Activated T-cell treated with anti-CD3 and anti-CD28 coated beads for 4 hours (primary cell): ENCODE measurements around the gene NHERF1.

Experiments
- DNase-seq: peaks from one replicate; pipeline ENCODE4 v3.0.0-alpha.2; 2020

The NHERF1 gene

GRCh38 chr17:74769856-74770497 lies 21.5 kb downstream of the NHERF1 start:
- DNase-seq: no peak

GRCh38 chr17:74770498-74771318 lies 22.3 kb downstream of the NHERF1 start:
- DNase-seq: peak; percentile 60

DNA sequence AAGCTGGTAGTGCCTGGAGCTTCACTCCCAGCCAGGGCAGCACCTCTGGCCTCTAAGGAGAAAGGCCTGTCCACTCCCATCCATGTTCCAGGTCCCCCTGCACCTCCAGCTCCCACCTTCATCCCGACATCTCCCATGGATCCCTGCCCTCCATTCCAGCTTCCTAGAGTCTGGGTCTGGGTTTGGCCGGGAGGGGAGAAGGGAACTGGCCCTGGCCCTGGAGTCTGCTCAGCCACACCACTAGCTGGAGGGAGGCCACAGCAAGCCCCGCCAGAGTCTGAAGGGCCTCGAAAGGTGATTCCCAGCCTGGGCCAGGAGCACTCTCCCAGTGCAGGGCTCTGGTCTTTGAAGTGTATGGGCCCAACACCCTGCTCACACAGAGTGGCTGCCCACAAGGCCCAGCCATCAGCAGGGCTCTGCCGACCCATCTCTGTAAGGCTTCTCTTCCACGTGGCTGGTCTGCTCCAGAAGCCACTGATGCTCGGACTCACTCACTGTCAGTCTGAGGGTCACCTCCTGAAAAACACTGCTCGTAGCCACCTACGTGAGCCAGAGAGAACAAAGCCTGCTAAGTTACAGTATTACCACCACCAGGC lies 23.0 kb downstream of the NHERF1 start:
- DNase-seq: no peak

- DNase-seq: no peak
Observed at GRCh38 chr17:74772053-74772452, 23.6 kb downstream of the NHERF1 start.

DNA sequence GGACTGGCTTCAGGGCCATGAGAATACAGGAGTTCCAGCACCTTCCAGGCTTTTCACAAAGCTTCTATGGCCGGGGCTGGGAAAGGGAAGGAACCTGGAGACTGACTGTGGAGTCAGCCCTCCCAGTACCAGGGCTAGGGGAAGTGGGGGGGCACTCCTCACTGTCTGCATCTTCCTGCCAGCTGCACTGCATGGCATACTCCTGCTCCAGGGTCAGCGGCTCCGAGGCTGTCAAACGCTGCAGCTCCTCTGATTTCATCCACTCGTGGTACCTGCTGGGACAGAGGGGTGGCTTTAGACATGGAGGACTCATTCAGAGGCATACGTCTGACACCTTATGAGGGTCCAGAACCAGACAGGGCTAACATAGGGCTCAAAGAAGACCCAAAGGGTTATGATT lies 25.0 kb downstream of the NHERF1 start:
- no peak for DNase-seq

DNA sequence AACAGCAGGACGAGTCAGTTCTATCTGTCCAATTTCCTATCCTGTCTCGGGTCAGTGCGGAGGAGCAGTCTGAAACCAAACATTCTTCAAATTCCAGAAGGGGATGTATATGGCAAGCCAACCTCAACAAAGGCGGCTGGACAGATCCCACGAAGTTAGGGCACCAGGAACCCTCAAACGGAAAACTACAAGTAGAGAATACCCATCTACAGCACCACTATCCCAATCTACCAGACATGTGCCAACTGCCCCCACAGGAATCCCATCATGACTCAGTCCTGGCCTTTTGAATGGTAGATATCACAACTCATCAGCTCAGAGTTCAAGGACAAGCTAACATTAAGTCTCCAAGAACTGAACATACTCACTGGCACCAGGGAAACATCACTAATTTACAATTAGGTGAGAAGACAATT lies 25.5 kb downstream of the NHERF1 start:
- no peak for DNase-seq

- no peak for DNase-seq
Observed at GRCh38 chr17:74775409-74776043, 27.1 kb downstream of the NHERF1 start.

DNA sequence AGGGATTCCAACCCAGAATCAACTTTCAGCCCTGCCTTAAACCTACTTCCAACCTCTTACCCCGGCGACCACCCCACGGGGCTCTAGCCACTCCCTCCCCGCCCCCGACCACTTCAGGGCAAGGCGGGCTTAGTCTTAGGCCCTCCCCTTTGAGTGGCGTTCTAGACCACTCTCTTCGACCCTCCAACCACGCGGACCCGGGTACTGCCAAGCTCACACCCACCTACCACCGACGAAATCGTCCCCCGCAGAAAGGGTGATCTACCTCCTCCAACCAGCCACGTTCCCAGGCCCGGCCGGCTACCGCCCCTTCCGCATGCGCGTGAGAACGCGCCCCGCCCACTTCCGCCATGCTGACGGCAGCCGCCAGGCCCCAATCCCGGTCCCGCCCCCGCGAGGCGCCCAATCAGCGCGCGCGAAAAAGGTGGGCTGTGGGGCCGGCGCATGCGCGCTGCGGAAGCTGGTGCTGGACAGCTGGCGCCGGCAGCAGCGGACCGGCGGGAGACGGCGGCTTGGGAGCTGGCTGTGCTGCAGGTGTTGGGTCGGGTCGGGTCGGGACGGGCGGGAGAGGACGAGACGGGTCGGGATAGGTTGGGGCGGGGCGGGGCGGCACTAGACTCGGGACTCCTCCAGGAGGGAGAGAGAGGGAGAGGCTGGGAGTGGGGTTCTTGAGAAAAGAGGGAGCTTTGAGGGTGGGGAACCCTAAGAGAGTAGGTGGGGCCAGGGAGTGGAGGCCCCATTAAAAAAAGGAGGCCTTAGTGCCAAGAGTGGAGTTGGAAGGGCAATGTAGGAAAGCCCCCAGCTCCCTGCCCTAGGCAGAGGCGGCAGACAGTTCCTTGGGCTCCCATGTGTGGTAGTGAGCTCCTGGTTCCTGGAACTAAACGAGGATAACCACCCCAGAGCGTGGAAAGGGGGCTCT lies 27.9 kb downstream of the NHERF1 start, which contains the start of gene NAT9:
NAT9 (minus strand) TSS at position 302 of the 919 bp plus-strand sequence. CDS start 647 bp downstream, outside the sequence.
- DNase-seq: peak; percentile 99

DNA sequence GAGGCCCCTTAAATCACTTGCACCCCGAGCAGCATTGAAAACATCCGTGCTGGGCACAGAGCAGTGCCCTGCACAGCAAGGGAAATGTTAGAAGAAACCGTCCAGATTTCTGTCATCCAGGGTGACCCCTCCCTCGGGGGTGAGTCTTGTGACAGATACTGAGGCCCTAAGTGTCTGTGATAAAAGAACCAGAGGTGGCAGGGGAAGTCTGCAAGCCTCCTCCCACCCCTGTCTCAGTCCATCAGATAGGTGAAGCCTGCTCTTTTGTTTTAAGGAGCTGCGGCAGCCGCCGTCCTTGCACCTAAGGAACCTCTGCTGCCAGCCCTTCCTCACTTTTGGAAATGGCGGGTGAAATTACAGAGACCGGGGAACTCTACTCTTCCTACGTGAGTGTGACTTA lies 28.6 kb downstream of the NHERF1 start:
- DNase-seq: no peak

DNA sequence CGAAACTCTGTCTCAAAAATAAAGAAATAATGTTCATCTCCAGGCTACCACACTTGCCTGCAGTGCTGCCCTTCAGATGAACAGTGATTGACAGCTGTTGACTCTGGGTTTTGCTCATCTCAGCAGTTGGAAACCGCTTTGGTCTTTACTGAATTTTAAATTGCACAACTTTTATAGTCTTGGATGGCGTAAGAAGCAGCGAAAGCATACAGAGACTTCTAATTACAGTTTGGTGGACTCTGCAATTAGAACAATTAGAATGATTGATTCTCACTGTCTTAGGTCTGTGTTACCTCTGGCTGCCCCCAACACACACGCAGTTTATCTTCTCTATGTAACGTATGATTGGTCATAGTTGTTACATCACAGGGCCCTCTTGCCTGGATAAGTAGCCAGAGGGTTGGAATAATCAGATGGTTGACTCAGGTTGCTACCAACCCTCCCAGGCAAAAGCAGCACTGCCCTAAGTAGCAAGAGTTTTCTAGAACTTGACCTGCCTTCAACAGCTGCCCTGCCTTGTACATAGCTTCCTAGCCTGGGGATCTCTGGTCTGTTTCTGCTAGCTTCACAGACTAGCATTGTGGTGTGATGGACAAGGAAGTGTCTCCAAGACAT lies 29.6 kb downstream of the NHERF1 start:
- no peak for DNase-seq

DNA sequence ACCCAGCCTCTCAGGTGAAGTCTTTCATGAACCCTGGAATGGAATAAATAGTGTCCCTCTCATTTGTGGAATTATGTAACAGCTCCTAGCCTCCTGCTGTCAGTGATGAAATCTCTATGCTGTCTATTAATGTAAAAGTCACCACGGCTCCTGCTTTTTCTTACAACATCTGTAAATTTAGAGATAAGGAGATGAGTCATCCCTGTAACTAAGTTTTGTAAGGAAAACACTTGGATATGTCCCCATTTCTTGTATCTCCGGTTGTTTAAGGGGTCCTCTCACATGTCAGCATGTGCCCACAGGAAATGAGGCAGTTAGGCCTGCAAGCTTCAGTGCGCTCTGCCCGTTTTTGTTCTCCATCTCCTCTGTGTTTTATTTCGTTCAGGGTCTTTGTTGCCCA lies 30.5 kb downstream of the NHERF1 start:
- DNase-seq: no peak

DNA sequence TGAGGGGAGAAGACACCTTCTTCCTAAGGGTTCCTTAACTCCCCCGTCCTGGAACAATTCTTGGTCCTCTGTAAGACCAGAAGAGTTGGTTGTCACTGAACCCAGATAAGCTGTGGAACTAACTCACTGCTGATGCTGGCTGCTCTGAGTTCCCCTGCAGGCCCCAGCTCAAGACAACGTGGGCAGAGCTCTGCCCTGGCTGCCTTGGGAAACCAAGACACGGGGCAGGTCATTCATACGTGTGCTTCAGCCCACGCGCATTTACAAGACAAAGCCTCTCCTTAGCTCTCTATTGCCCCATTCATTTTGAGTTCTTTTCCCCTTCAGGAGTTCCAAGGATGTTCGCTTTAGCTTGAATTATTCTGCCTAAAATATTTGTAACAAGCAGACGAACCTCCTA lies 31.1 kb downstream of the NHERF1 start:
- DNase-seq: no peak

DNA sequence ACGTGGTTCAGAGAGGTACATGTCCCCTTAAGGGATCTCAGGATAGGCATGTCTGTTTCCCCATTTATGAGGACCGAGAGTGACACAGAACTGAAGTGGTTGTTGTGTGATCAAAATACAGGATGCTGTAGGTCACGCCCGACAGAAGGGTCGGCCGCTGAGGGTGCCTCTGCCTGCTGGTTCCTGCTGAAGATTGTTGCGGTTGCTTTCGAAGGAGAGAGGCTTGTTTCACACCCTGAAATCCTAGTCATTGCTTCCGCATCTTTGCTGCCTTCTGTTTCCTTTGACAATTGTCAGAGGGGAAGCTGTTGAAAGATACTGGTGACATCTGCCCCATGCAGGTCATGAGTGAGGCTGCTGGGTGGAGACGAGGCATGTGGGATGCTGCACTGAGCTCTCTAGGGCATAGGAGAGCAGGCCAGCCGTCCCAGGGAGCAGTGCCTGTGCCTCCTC lies 31.5 kb downstream of the NHERF1 start:
- no peak for DNase-seq

DNA sequence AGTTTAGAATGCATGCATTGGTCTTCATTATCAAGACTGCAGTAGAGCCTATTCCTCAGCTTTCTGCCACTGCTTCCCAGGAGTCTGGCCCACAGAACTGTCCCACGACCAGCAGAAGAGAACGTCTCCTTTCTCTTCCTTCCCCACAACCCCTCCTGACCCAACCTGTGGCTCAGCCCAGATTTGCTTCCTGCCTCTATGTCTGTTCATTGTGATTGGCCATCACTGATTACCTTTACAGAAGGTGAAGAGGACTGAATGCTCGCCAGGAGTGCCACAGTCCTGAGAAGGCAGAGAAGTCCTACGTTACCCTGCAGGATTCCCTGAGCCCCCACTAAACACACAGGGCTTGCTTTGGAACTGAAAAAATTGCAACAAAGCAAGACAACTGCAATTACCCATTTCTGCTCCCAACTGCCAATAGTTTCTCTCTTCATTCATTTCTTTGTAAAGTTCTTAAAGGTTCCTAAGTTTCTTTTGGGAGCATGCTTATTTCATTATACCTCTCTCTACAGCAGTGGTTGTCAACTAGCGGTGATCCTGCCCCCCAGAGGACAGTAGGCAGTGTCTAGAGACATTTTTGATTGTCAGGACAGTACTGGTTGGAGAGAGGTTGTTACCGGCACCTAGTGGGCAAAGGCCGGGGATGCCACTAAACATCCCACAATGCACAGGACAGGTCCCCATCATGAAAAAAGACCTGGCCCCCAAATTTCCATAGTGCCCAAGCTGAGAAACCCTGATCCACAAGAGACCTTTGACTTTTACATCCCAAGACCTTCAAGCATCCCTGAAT lies 32.2 kb downstream of the NHERF1 start:
- no peak for DNase-seq

DNA sequence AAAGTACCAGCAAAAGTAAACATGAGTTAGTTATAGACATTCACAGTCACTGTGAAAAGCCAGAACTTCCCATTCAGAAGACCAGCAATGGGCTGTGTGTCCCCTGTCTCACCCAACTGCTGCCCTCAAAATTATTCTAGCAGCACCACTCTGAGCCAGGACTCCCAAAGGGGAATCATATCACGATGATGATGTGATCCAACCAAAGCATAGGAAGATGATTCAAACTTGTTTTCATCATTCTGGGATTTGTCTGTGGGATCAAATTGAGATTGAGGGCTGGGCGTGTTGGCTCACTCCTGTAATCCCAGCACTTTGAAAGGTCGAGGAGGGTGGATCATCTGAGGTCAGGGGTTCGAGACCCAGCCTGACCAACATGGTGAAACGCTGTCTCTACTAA lies 34.1 kb downstream of the NHERF1 start:
- DNase-seq: no peak

GRCh38 chr17:74784125-74784810 lies 35.8 kb downstream of the NHERF1 start:
- no peak for DNase-seq

GRCh38 chr17:74785096-74785980 lies 36.9 kb downstream of the NHERF1 start:
- no peak for DNase-seq

GRCh38 chr17:74785981-74786360 lies 37.5 kb downstream of the NHERF1 start:
- DNase-seq: no peak

GRCh38 chr17:74786431-74787055 lies 38.1 kb downstream of the NHERF1 start:
- no peak for DNase-seq
